ENCODE results near the gene VGLL4. TPM values are rescaled to one million over a fixed set of nuclear protein-coding genes. Genes with fewer than 3 reads are reported as not detected.
A peak's percentile ranks its signal among the peaks of the same experiment; 100 is the strongest.

VGLL4 gene
- total RNA-seq, 3 donors from 2014 or later, result 26.0 to 30.0 (median 28.5) TPM

DNA sequence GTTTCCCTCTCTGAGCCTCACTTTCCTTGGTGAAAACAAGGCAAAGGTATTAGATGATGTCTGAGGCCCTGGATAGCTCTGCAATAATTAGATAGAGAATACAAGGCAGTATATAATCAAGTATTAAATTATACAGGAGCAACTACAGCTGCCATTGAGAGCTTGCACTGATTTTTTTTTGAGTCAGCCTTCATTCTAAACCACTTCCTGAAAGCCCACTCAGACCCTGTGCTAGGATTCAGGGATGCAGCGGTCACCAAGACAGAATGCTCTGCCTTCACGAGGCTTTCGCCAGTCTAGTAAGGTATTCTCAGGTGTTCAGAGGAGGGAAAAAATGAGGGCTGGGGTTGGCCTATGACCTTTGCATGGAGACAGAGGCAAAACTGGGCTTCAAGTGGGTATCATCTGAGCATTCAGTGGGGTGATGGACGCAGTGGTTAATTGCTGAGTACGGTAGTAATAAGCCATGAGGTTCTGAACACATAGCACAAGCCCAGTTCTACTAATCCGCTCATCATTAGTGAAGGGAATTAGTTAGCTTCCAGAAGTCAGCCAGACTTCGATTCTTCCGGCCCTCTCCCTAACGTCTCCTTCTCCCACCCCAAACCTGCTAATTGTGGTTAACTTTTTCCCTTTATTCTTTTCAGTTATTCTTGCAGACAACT is 3.6 kb downstream of the VGLL4 start:
- ATAC-seq, result no peak
- H3K4me3 Mint-ChIP-seq, result peak overlapping the region; percentile 48
- H3K9me3 Mint-ChIP-seq, result no peaks in the 10 kb centered on the region
- no peaks in the 10 kb centered on the region for H3K27me3 Mint-ChIP-seq (ENCODE audit: low read depth)
- DNase-seq, result no peak
- H3K4me1 Mint-ChIP-seq (ENCODE audit: low read depth), result peaks cover 72% of the 10 kb centered on the region
- peaks cover 5% of the 10 kb centered on the region for H3K36me3 Mint-ChIP-seq (ENCODE audit: insufficient read depth)

DNA sequence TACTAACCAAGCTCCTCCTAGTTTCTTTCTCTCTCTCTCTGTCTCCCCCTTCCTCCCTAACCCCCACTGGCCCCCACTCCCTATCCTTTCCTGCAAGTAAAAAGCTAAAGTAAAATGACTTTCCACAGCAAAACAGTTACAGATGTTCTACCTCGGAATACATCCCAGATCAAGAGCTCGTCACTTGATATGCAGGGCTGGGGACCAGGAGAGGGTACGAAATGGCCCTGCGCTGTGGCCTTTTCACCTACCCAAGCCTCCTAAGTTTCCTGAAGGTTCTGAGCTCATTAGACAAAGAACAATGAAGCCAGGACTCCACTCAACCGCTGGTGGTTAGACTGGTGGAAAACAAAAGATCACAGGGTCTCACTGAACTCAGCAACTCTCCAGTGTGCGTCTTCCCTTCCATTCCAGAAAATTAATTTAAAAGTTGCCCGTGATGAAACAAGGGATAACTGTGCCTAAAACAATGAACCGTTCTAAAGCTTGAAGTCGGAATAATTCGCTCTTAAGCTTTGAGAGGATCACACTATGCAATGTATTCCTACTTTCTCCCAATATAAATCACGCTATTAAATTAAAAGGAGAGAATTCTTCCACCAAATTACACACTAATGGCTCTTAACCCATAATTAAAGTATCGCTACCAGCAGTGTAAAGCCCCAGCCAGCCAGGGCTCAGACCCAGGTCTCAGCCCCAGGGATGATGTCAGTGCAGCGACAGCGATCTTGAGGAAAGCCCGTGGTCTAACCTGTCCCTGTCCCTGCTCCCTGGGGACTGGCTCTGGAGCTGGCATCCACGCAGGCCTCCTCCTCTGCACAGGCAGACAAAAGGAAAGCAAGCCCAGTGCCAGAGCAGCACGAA is 5.0 kb downstream of the VGLL4 start:
- Mint-ChIP-seq H3K4me3 (no peak overlapping the region), H3K9me3 (no peaks in the 10 kb centered on the region), H3K27me3 (ENCODE audit: low read depth) (no peaks in the 10 kb centered on the region), H3K36me3 (ENCODE audit: insufficient read depth) (peaks cover 5% of the 10 kb centered on the region), H3K4me1 (ENCODE audit: low read depth) (peaks cover 81% of the 10 kb centered on the region)
- no peak for DNase-seq
- ATAC-seq, result no peak

DNA sequence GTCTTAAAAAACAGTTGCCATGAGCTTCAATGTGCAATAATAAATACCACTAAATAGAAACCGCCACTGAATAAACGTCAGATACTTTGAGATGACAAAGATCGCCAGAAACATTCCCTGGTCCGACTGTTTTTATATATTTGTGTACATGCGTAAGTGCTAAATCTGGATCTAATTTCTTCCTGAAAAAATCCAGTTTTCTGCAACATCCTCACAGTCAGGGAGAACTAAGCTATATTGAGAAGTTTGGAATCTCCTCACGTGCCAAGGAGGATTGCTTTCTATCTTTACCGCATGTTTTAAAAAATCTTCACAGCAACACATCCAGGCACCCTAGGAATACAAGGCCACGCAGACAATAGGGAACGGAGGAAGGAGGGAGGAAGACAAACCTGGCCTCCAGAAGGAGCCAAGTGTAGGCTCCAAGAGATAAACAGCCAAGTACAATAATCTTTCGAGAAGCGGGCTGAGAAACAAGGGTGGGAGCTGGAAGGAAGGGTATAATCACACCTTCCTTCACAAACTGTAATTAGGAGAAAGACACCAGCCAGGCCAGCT is 5.7 kb downstream of the VGLL4 start:
- Mint-ChIP-seq H3K4me3 (no peak overlapping the region), H3K9me3 (no peaks in the 10 kb centered on the region), H3K27me3 (ENCODE audit: low read depth) (no peaks in the 10 kb centered on the region), H3K4me1 (ENCODE audit: low read depth) (peaks cover 85% of the 10 kb centered on the region), H3K36me3 (ENCODE audit: insufficient read depth) (peaks cover 5% of the 10 kb centered on the region)
- no peak for ATAC-seq
- DNase-seq, result no peak

DNA sequence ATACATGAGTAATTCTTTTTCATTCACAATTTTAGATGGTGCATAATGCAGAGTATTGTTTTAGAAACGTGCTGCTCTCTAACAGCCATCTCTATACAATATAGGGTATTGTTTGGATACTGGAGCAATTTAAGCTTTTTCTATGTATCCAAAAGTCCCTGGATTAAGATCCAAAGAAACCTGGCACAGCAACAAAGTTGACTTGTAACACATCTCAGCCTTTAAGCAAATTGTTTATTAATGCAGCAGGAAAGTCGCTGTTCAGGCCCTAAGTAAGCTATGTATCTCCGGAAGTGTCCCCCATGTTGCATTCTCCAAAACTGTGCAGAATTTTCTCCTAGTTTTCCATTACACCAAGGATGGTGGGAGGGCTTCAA is 7.3 kb downstream of the VGLL4 start:
- H3K4me3 Mint-ChIP-seq, result no peak overlapping the region
- no peak for DNase-seq
- peaks cover 6% of the 10 kb centered on the region for H3K36me3 Mint-ChIP-seq (ENCODE audit: insufficient read depth)
- H3K4me1 Mint-ChIP-seq (ENCODE audit: low read depth), result peaks cover 93% of the 10 kb centered on the region
- H3K27me3 Mint-ChIP-seq (ENCODE audit: low read depth), result no peaks in the 10 kb centered on the region
- H3K9me3 Mint-ChIP-seq, result no peaks in the 10 kb centered on the region
- no peak for ATAC-seq

DNA sequence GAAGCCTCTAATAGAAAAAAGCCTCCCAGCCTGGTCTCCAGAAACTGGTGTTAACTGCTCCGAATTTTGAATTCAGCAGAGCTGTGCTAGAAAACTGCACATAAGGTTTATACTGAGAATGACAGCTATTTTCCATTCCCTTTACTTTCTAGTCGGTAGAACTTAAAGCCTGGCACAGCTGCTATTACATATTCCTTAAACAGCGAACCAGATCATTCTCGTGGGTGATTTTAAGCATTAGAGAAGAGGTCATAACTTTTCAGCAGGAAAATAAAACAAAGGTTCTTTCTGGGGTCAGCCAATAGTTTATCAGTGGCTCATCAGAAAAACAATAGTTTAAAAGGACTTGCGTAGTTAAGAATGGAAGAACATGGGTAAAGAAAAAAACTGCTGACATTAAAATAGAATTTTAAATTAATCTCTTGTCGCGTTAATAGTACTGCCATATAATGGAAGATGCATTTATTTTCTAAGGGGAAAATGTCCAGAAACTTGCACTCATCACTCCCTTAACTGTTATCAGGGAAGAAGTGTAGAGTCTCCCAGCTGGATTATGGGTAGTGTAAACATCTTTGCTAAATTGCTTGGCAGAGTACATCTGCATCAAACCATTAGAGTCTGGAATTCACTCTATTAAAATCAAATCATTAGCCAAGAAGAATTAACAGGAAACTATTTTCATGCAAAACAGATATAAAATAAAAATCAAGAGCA is 7.9 kb downstream of the VGLL4 start:
- DNase-seq, result no peak
- Mint-ChIP-seq H3K4me3 (no peak overlapping the region), H3K27me3 (ENCODE audit: low read depth) (no peaks in the 10 kb centered on the region), H3K36me3 (ENCODE audit: insufficient read depth) (peaks cover 6% of the 10 kb centered on the region), H3K4me1 (ENCODE audit: low read depth) (peaks cover 94% of the 10 kb centered on the region), H3K9me3 (no peaks in the 10 kb centered on the region)
- no peak for ATAC-seq

DNA sequence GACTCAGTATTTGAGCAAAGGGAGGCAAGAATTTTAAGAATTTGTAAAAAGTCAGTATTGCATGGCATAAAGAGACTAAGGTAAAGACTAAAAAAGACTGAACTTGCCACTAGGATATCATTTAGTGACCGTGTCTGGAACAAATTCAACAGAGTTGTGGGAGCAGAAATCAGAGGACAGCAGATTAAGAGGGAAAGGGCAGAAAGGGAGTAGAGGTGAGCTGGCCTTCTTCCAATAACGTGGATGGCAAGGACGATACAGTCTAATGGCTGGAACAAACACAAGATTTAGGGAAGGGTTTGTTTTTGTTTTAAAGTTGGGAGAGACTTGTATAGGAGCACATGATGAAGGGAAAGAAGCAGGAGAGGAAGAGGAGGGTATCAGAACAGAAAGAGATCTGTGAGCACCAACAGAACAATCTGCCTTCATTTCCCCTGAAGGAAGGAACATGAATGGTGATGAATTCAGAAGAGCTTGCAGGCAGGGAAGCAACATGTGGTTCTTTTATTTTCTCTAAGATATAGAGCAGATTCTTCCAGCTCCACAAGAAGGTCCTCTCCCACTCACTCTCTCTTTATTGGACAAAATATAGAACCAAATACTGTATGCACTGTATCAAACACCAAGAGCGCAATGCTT is 8.6 kb downstream of the VGLL4 start:
- ATAC-seq, result no peak
- H3K27me3 Mint-ChIP-seq (ENCODE audit: low read depth), result no peaks in the 10 kb centered on the region
- no peaks in the 10 kb centered on the region for H3K9me3 Mint-ChIP-seq
- H3K36me3 Mint-ChIP-seq (ENCODE audit: insufficient read depth), result peaks cover 7% of the 10 kb centered on the region
- no peak for DNase-seq
- H3K4me3 Mint-ChIP-seq, result no peak overlapping the region
- peaks cover 87% of the 10 kb centered on the region for H3K4me1 Mint-ChIP-seq (ENCODE audit: low read depth)

DNA sequence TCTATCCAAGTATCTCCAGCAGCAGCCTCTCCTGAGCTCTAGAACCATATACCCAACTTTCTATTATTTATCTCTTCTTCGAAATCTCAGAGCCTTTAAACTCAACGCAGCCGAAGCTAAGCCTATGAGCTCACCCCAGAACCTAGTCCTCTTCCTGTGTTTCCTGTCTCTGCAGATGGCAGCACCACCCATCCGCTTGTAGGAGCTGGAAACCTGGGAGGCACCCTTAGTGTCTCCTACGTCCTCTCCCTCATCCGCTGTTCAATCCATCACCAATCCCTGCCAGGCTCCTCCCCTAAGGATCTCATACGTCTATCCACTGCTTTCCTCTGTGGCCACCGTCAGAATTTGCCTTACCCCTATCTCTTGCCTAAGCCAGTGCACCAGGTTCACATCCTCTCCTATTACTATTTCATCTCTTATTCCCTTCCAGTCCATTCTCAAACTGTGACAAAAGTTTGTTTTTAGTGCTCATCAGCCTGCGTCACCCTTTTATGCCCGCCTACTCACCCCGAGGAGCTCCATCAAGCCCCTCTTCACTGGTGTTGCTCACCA is 9.6 kb downstream of the VGLL4 start:
- DNase-seq, result no peak
- Mint-ChIP-seq H3K9me3 (no peaks in the 10 kb centered on the region), H3K4me3 (peak overlapping the region; percentile 1), H3K4me1 (ENCODE audit: low read depth) (peaks cover 80% of the 10 kb centered on the region), H3K27me3 (ENCODE audit: low read depth) (no peaks in the 10 kb centered on the region), H3K36me3 (ENCODE audit: insufficient read depth) (peaks cover 8% of the 10 kb centered on the region)
- peak; percentile 58 to 68 for ATAC-seq

DNA sequence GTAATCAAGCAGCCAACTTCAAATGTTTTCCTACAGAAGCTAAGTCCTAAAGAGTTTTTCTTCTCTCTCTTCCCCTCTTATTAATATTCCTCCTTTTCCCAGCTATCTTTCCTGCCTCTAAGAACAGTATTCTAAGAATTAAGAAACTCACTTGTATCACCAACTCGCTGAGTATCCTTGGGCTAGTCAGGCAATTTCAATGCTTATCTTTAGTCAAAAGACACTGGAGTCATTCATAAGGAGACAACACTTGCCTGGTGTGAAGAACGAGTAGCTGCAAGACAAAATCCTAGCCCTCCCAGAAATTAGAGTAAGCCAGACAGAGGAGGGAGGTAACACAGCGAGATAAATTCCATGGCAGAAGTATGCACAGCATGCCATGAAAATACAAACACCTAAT is 10.7 kb downstream of the VGLL4 start:
- Mint-ChIP-seq H3K4me1 (ENCODE audit: low read depth) (peaks cover 69% of the 10 kb centered on the region), H3K36me3 (ENCODE audit: insufficient read depth) (peaks cover 8% of the 10 kb centered on the region), H3K27me3 (ENCODE audit: low read depth) (no peaks in the 10 kb centered on the region), H3K4me3 (no peak overlapping the region), H3K9me3 (no peaks in the 10 kb centered on the region)
- ATAC-seq (no peak), DNase-seq (no peak)

DNA sequence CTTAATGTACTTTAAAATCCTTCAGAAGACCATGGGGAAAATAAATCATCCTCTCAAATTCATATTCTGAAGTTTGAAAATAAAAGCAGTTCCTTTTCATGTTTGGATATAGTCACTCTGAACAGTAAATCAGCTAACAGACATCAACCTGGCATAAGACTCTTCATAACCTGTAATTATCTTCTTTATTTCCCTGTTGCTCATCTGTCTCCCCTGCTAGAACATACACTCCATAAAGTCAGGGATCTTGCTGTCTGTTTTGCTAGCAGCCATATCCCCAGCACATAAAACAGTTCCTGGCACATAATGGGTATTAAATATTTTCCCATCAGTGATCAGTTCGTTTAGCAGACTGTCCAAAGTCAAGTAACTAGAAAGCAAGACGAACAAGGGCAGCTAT is 11.2 kb downstream of the VGLL4 start:
- no peak for ATAC-seq
- Mint-ChIP-seq H3K27me3 (ENCODE audit: low read depth) (no peaks in the 10 kb centered on the region), H3K36me3 (ENCODE audit: insufficient read depth) (peaks cover 8% of the 10 kb centered on the region), H3K4me1 (ENCODE audit: low read depth) (peaks cover 69% of the 10 kb centered on the region), H3K9me3 (no peaks in the 10 kb centered on the region), H3K4me3 (no peak overlapping the region)
- no peak for DNase-seq

DNA sequence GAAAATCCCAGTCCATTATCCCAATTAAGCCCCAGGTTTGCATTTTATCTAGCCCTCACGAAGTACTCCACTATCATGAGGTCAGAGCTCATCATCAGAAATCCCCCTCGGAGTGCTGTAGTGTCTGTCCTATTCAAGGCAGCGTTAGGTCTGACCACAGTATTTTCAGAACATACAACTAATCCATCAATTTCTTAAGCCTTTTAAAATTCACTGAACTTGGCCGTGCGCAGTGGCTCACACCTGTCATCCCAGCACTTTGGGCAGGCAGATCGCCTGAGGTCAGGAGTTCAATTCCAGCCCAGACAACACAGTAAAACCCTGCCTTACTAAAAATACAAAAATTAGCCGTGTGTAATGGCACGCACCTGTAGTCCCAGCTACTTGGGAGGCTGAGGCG is 11.9 kb downstream of the VGLL4 start:
- Mint-ChIP-seq H3K4me1 (ENCODE audit: low read depth) (peaks cover 67% of the 10 kb centered on the region), H3K36me3 (ENCODE audit: insufficient read depth) (peaks cover 7% of the 10 kb centered on the region), H3K4me3 (no peak overlapping the region), H3K9me3 (no peaks in the 10 kb centered on the region), H3K27me3 (ENCODE audit: low read depth) (no peaks in the 10 kb centered on the region)
- DNase-seq (no peak), ATAC-seq (no peak)

DNA sequence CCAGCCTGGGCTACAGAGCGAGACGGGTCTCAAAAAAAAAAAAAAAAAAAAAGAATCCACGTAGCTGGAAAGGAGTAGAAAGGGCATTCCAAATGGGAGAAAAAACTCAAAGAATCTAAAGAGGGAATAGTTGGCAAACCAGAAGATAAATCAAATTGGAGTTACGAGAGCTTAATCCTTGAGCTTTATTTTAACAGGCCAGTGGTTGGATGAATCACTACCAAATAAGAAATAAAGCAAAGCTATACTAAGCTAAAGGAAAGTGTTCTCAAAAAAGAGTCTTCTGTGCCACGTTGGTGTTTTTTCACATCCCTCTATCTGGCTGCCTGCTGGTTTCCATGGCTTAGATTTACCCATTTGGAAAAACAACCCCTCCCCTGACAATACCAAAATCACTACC is 14.0 kb downstream of the VGLL4 start:
- ATAC-seq (no peak), DNase-seq (no peak)
- Mint-ChIP-seq H3K36me3 (ENCODE audit: insufficient read depth) (peaks cover 9% of the 10 kb centered on the region), H3K4me3 (no peak overlapping the region), H3K4me1 (ENCODE audit: low read depth) (peaks cover 68% of the 10 kb centered on the region), H3K9me3 (no peaks in the 10 kb centered on the region), H3K27me3 (ENCODE audit: low read depth) (no peaks in the 10 kb centered on the region)

DNA sequence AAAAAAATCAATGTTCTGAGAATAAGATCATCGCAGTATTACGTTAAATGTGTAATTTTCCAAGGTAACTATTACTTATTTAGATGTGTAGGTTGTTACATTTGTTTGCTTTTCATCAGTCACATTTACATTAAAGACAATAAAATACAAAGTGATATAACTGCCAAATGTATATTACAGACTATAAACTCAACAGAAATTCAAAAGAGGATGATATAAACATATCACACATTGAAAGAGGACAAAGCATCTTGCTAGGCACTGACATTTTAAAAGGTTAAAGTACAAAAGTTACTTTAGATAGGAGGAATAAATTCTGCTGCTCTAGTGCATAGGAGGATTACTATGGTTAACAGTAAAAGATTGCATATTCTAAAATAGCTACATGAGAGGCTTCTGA is 16.1 kb downstream of the VGLL4 start:
- H3K4me1 Mint-ChIP-seq (ENCODE audit: low read depth), result peaks cover 69% of the 10 kb centered on the region
- no peak for ATAC-seq
- H3K4me3 Mint-ChIP-seq, result no peak overlapping the region
- H3K36me3 Mint-ChIP-seq (ENCODE audit: insufficient read depth), result peaks cover 9% of the 10 kb centered on the region
- H3K9me3 Mint-ChIP-seq, result no peaks in the 10 kb centered on the region
- H3K27me3 Mint-ChIP-seq (ENCODE audit: low read depth), result no peaks in the 10 kb centered on the region
- no peak for DNase-seq

DNA sequence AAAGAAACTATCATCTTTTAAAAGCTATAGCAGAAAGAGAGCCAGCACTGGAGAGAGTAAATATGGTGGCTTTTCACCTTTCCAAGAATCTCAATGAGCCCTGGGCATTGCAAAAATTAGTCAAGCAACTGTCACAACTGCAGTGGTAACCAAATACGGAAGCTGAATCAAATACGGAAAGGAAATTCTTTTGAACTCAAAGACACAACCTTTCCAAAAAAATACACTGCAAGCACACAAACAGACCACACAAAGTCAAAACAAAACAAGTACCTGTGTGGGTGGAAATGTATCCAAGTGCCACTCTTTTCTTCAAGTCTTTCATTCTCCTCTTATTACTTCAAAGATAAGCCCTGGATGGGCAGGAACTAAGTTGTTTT is 17.6 kb downstream of the VGLL4 start:
- Mint-ChIP-seq H3K4me1 (ENCODE audit: low read depth) (peaks cover 65% of the 10 kb centered on the region), H3K4me3 (peak overlapping the region; percentile 7), H3K36me3 (ENCODE audit: insufficient read depth) (peaks cover 6% of the 10 kb centered on the region), H3K9me3 (no peaks in the 10 kb centered on the region), H3K27me3 (ENCODE audit: low read depth) (no peaks in the 10 kb centered on the region)
- ATAC-seq, result peak; percentile 64 to 68
- DNase-seq, result no peak

Data from activated T-cell treated with anti-CD3 and anti-CD28 coated beads, Interleukin-2, amount 50 U/mL, for 4 hours (primary cell).